ENCODE results near the gene C1D.

Gene C1D

GRCh38 chr2:68057658-68058396 lies 5.0 kb downstream of the C1D start:
- no peak for DNase-seq

- DNase-seq = no peak
Measured at GRCh38 chr2:68052717-68053422, 9.9 kb downstream of the C1D start.

GRCh38 chr2:68050353-68050752 lies 12.5 kb downstream of the C1D start:
- no peak for DNase-seq

GRCh38 chr2:68046642-68047240 lies 16.1 kb downstream of the C1D start:
- no peak for DNase-seq

- no peak for DNase-seq
Measured at GRCh38 chr2:68046224-68046623, 16.6 kb downstream of the C1D start.

GRCh38 chr2:68045342-68045741 lies 17.5 kb downstream of the C1D start:
- DNase-seq = no peak

- no peak for DNase-seq
Measured at GRCh38 chr2:68044099-68044498, 18.7 kb downstream of the C1D start.

GRCh38 chr2:68043695-68044094 lies 19.1 kb downstream of the C1D start:
- no peak for DNase-seq

- DNase-seq = no peak
Measured at GRCh38 chr2:68043032-68043431, 19.8 kb downstream of the C1D start.

GRCh38 chr2:68041704-68042245 lies 21.0 kb downstream of the C1D start:
- no peak for DNase-seq

GRCh38 chr2:68040078-68040477 lies 22.7 kb downstream of the C1D start:
- DNase-seq = no peak

GRCh38 chr2:68039317-68039716 lies 23.5 kb downstream of the C1D start:
- DNase-seq = no peak

GRCh38 chr2:68032702-68033101 lies 30.1 kb downstream of the C1D start:
- no peak for DNase-seq

GRCh38 chr2:68031542-68032160 lies 31.2 kb downstream of the C1D start:
- DNase-seq = peak; percentile 10

GRCh38 chr2:68031043-68031442 lies 31.8 kb downstream of the C1D start:
- DNase-seq = no peak

GRCh38 chr2:68030529-68030928 lies 32.3 kb downstream of the C1D start:
- no peak for DNase-seq

GRCh38 chr2:68027959-68028358 lies 34.8 kb downstream of the C1D start:
- no peak for DNase-seq

- no peak for DNase-seq
Measured at GRCh38 chr2:68024450-68024849, 38.4 kb downstream of the C1D start.

GRCh38 chr2:68023904-68024303 lies 38.9 kb downstream of the C1D start:
- DNase-seq = no peak

GRCh38 chr2:68018727-68019126 lies 44.1 kb downstream of the C1D start:
- no peak for DNase-seq

- no peak for DNase-seq
Measured at GRCh38 chr2:68009526-68009925, 53.3 kb downstream of the C1D start.

GRCh38 chr2:68000170-68000825 lies 62.5 kb downstream of the C1D start:
- DNase-seq = no peak

GRCh38 chr2:67999332-67999731 lies 63.5 kb downstream of the C1D start:
- no peak for DNase-seq
